OCI-LY3 (cell line): ENCODE results near the gene CLEC10A.

ENCODE experiments used
- H2AFZ ChIP-seq: fragments of 200-600, 300-600 bp; shearing (Covaris generic); 2 replicates; pipeline ENCODE4 v1.6.0; 2014; ENCODE audit warnings: antibody characterized with exemption, low read depth, low read length
- H3K27ac ChIP-seq: fragments of 200-600, 300-600 bp; sonication (generic); 2 replicates; pipeline ENCODE4 v1.5.1; 2014; ENCODE audit warnings: mild to moderate bottlenecking, low read length, moderate library complexity, mixed read lengths
- H3K27me3 ChIP-seq: fragments of 200-600, 300-600 bp; sonication (generic); 2 replicates; pipeline ENCODE4 v1.6.1; 2014; ENCODE audit warnings: low read depth, low read length, mixed read lengths
- H3K36me3 ChIP-seq: fragments of 200-600, 300-600 bp; sonication (generic); replicated peaks from 2 replicates; pipeline ENCODE3; 2014; ENCODE audit warnings: low read depth, low read length, mixed read lengths
- H3K4me1 ChIP-seq: fragments of 300-600, 200-600 bp; sonication (generic); 2 replicates; pipeline ENCODE4 v1.6.1; 2014; ENCODE audit warnings: low read length, mixed read lengths
- H3K4me2 ChIP-seq: fragments of 200-600, 300-600 bp; sonication (generic); 2 replicates; pipeline ENCODE4 v1.6.1; 2014; ENCODE audit warnings: low read length, mixed read lengths
- H3K4me3 ChIP-seq: fragments of 300-600, 200-600 bp; sonication (generic); 2 replicates; pipeline ENCODE4 v1.5.1; 2014; ENCODE audit warnings: antibody characterized with exemption, mild to moderate bottlenecking, low read length, moderate library complexity
- H3K79me2 ChIP-seq: fragments of 300-600, 200-600 bp; shearing (Covaris generic); 2 replicates; pipeline ENCODE4 v1.6.1; 2014; ENCODE audit warnings: mild to moderate bottlenecking, low read length, mixed read lengths
- H3K9ac ChIP-seq: fragments of 300-600, 200-600 bp; shearing (Covaris generic); 2 replicates; pipeline ENCODE4 v1.6.0; 2014; ENCODE audit warnings: mild to moderate bottlenecking, low read length, moderate library complexity
- H3K9me3 ChIP-seq: fragments of 200-600, 300-600 bp; shearing (Covaris generic); 2 replicates; pipeline ENCODE4 v1.6.1; 2014; ENCODE audit warnings: low read length, mixed read lengths; ENCODE audit not compliant: insufficient read depth
- H4K20me1 ChIP-seq: fragments of 200-600, 300-600 bp; sonication (generic); 2 replicates; pipeline ENCODE4 v1.6.1; 2016; ENCODE audit warnings: low read length, mixed read lengths; ENCODE audit not compliant: insufficient read depth
- EZH2phosphoT487 ChIP-seq: fragments of 200-600 bp; shearing (Covaris generic); IDR thresholded peaks from 2 replicates; pipeline ENCODE4 v1.6.1; 2018; ENCODE audit warnings: antibody characterized with exemption, mixed run types, low read depth
- TF ChIP-seq, protein P1 (sequence below): fragments of 200-600, 300-600 bp; sonication (generic); IDR thresholded peaks from 2 replicates; pipeline ENCODE4 v1.5.1; 2014; ENCODE audit warnings: antibody characterized with exemption, low read length, low read depth

CLEC10A gene

DNA sequence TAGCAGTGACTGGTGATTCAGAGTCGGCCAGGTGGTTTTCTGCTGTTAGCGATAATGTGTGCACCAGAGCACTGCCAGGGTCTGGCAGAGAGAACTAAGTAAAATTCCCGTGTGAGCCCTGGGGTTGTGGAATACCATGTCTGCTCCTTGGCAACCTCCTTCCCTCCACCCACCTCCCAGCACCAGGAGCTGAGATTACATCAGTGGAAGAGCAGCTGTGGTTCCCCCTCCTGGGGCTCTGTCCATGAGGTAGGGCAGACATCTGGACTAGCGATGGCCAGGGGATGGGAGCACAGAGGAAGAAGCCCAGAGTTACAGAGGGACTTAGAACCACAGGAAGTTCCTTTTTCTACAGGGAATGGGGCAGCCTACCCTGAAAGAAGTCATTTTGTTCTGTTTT, 15.8 kb downstream of the CLEC10A start:
- Histone ChIP-seq H2AFZ (no peak overlapping the region), H3K79me2 (no peaks in the 10 kb centered on the region), H4K20me1 (no peaks in the 10 kb centered on the region), H3K4me2 (no peak overlapping the region), H3K4me3 (no peak overlapping the region), H3K36me3 (no peaks in the 10 kb centered on the region), H3K9me3 (no peaks in the 10 kb centered on the region), H3K27me3 (peaks cover 5% of the 10 kb centered on the region; the same call in 1 of the 2 replicates), H3K9ac (no peak overlapping the region), H3K4me1 (no peaks in the 10 kb centered on the region), H3K27ac (no peak overlapping the region)
- TF ChIP-seq, protein P1, sequence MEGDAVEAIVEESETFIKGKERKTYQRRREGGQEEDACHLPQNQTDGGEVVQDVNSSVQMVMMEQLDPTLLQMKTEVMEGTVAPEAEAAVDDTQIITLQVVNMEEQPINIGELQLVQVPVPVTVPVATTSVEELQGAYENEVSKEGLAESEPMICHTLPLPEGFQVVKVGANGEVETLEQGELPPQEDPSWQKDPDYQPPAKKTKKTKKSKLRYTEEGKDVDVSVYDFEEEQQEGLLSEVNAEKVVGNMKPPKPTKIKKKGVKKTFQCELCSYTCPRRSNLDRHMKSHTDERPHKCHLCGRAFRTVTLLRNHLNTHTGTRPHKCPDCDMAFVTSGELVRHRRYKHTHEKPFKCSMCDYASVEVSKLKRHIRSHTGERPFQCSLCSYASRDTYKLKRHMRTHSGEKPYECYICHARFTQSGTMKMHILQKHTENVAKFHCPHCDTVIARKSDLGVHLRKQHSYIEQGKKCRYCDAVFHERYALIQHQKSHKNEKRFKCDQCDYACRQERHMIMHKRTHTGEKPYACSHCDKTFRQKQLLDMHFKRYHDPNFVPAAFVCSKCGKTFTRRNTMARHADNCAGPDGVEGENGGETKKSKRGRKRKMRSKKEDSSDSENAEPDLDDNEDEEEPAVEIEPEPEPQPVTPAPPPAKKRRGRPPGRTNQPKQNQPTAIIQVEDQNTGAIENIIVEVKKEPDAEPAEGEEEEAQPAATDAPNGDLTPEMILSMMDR: no peak
- TF ChIP-seq EZH2phosphoT487: no peak

DNA sequence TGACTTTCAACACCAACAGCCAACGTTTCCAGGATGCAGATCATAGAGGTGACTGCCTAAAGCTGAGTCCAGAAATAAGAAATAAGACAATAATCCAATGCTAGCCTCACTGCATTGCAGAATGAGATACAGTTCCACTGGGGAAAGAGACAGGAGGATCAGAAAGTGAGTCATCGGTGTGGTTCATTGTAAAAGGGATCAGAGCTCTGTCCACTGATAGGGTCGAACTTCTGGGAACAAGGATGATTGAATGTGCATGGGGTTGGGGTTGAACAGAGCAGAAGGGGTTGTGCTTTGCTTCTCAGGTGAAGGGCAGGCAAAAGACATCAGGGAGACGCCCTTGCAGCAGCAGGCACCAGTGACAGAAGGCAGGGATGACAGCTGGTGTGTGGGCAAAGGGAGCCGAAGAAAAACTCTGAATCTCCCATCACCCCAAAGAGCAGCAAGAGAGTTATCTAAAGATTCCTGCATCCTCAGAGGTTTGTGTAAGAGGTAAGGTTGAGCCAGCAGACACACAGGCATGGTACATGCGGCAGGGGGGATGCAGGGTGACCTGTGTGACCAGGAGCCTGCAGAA, 16.4 kb downstream of the CLEC10A start:
- Histone ChIP-seq H3K9me3 (no peaks in the 10 kb centered on the region), H3K27me3 (peaks cover 5% of the 10 kb centered on the region; the same call in 1 of the 2 replicates), H2AFZ (no peak overlapping the region), H4K20me1 (no peaks in the 10 kb centered on the region), H3K36me3 (no peaks in the 10 kb centered on the region), H3K79me2 (no peaks in the 10 kb centered on the region), H3K9ac (no peak overlapping the region), H3K4me1 (no peaks in the 10 kb centered on the region), H3K4me3 (no peak overlapping the region), H3K27ac (no peak overlapping the region), H3K4me2 (no peak overlapping the region)
- no peak for TF ChIP-seq EZH2phosphoT487
- TF ChIP-seq, protein P1: no peak

DNA sequence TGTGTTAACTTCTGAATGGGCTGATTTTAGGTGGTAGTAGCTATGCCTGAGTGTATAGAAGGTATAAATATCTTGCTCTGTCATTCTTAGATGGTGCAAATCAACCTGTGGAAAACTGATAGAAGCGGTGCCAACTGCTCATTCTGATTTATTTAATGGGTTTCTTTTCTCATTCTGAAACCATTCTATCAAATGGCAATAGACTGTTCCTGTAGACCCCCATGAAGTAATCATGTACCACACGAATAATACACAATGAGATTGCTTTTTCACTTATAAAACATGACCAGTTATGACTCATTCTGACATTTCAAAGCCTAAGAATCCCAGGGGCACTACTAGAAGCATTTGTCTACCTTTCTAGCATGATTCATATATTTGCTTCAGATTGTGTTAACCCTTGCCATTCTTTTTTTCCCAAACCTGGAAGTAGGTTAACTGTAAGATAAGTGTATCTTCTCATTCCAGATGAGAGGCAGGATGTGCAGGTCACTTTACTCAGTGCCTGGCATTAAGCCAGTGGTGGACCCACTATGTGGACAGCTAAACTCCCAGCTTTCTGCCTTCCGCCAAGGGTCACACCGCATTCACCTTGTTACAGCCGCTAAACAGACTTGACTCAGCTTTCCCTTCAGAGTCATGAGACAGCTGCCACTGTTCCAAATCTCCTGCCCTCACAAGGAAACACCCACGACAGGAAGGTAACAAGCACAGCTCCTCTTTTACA, 19.7 kb downstream of the CLEC10A start:
- no peak overlapping the region for H3K4me2 ChIP-seq
- no peak overlapping the region for H3K4me3 ChIP-seq
- no peaks in the 10 kb centered on the region for H3K4me1 ChIP-seq
- no peaks in the 10 kb centered on the region for H3K79me2 ChIP-seq
- peaks cover 5% of the 10 kb centered on the region; the same call in 1 of the 2 replicates for H3K27me3 ChIP-seq
- H2AFZ ChIP-seq: no peak overlapping the region
- H4K20me1 ChIP-seq: no peaks in the 10 kb centered on the region
- no peak overlapping the region for H3K27ac ChIP-seq
- no peak for TF ChIP-seq EZH2phosphoT487
- TF ChIP-seq, protein P1: no peak
- no peaks in the 10 kb centered on the region for H3K36me3 ChIP-seq
- H3K9me3 ChIP-seq: no peaks in the 10 kb centered on the region
- H3K9ac ChIP-seq: no peak overlapping the region

DNA sequence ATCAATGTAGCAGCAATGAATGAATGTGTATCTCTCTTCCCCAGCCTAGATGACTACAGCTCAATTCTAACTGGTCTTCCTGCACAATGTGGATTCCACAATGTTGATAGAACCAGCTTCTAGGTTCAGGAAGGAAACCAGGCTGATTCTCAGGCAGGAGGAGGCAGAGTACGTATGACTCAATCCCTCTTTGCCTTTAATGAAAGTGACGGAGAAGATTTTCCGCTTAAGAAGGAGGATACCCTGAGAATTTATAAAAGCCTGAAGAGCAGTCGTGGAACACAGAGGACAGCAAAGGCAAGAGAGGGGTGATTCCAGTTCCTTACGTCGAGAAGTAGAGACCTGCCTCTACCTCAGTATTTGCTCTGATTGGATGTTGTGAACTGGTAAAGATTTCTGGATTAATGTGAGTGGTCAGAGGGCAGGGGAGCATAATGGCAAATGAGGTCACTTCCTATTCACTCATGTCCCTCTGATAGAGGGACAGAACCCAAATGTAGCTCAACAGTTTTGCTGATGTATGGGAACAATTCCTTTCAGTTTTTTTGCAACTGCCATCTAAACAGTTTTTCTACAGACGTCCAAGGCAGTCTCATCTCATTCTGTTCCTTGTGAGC, 21.1 kb downstream of the CLEC10A start:
- Histone ChIP-seq H3K9ac (no peak overlapping the region), H3K9me3 (no peaks in the 10 kb centered on the region), H4K20me1 (no peaks in the 10 kb centered on the region), H3K4me3 (no peak overlapping the region), H3K79me2 (no peaks in the 10 kb centered on the region), H3K27ac (no peak overlapping the region), H3K27me3 (peaks cover 5% of the 10 kb centered on the region; the same call in 1 of the 2 replicates), H2AFZ (no peak overlapping the region), H3K4me2 (no peak overlapping the region), H3K36me3 (no peaks in the 10 kb centered on the region), H3K4me1 (no peaks in the 10 kb centered on the region)
- TF ChIP-seq EZH2phosphoT487: no peak
- TF ChIP-seq, protein P1: no peak
